ENCODE data around the gene MYG1.

GRCh38 chr12:53287741-53288216, 11.7 kb upstream of the MYG1 start:
- TF ChIP-seq CTCF (IDR thresholded peaks at IDR 0.05), result peak; percentile 48 to 63
- no peak for TF ChIP-seq POLR2AphosphoS5 (IDR thresholded peaks at IDR 0.05)

All from suprapubic skin (tissue), 3 donors.